Stimulated activated CD4-positive, alpha-beta T cell treated with anti-CD3 and anti-CD28 coated beads, TNF-alpha, amount 100 ng/mL, for 48 hours (primary cell): ENCODE results near the gene DIMT1.
A peak's percentile ranks its signal among the peaks of the same experiment; 100 is the strongest.

ENCODE experiments used
- DNase-seq, 3 donors: peaks; one replicate each; pipeline ENCODE4 v3.0.0-alpha.2; 2020; ENCODE audit warnings: low read depth in 3 of 3

DIMT1 gene

GRCh38 chr5:62371409-62371808 is 32.3 kb downstream of the DIMT1 start:
- no peak for DNase-seq

GRCh38 chr5:62369039-62369438 is 34.7 kb downstream of the DIMT1 start:
- no peak for DNase-seq

DNA sequence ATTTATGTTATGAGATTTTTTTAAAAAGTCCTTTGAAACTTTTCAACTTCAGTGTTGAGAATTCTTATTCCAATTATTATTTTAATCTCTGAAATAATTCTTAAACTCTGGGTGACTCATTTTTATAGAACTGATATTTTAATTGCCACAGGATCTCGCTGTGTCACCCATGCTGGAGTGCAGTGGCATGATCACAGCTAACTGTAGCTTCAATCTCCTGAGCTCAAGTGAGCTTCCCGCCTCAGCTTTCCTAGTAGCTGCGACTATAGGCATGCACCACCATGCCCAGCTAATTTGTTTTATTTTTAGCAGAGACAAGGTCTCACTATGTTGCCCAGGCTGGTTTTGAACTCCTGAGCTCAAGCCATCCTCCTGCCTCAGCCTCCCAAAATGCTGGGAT is 41.0 kb downstream of the DIMT1 start:
- no peak for DNase-seq

- no peak for DNase-seq
Measured at GRCh38 chr5:62354028-62354874, 49.5 kb downstream of the DIMT1 start.

DNA sequence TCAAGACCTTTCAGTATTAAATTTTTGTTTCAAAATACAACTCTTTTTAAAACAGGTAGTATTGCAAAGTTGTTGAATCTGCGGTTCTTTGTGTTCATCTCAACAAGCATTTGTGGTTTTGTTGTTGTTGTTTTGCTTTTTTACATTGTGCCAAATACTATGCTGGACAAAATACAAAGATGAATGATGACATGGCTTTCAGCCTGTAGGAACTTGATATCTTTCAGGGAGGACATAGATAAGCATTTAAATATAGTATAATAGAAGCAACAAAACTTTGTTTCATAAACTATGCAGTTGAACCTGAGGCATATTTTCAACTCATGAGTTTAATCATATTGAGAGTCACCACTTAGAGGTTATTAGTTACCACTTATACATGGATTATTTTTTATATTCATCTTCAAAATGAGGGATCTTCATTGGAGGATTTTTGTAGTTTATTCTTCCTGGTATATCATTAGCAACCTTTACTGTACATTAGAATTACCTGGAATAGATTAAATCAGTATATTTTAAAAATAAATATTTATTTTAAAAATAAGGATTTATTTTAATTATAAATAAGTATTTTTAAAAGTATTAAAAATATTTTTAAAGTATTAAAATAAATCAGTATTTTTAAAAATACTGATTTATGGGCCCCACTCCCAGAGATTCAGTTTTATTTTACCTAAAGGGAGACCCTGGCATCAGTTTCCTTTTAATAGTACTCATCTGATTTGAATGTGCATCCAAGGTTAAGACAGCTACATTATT is 54.8 kb downstream of the DIMT1 start:
- no peak for DNase-seq

GRCh38 chr5:62347928-62348327 is 55.8 kb downstream of the DIMT1 start:
- no peak for DNase-seq

GRCh38 chr5:62346748-62347147 is 57.0 kb downstream of the DIMT1 start:
- no peak for DNase-seq

DNA sequence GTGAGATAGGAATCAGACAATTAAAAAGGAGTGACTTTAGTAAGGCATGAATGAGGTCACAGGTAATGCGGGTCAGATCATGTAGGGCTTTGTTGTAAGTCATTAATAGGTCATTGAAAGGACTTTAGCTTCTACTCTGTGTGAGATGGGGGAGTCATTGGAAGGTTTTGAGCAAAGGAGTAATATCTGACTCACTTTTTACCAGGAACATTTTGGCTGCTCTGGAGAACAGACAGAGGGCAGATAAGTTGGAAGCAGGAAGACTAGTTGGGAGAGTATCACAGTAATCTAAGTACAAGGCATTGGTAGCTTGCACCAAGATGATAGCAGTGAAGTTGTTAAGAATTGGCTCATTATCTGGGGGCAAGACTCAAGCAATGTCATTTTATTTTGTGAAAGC is 60.3 kb downstream of the DIMT1 start:
- DNase-seq, result no peak

DNA sequence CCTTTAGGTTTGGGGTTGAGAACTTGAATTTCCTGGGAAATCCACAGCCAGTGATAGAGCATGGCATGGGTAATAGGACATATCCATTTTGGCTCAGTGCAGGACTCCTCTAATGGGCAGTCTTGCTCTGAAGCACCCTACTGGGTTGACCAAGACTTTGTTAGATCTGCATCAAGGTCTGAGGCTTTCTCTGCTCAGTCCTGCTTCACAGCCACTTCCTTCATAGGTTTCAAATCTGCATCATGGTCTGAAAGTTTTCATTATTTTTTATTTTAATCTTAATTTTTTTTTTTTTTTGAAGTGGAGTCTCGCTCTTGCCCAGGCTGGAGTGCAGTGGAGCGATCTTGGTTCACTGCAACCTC is 61.2 kb downstream of the DIMT1 start:
- DNase-seq, result no peak

DNA sequence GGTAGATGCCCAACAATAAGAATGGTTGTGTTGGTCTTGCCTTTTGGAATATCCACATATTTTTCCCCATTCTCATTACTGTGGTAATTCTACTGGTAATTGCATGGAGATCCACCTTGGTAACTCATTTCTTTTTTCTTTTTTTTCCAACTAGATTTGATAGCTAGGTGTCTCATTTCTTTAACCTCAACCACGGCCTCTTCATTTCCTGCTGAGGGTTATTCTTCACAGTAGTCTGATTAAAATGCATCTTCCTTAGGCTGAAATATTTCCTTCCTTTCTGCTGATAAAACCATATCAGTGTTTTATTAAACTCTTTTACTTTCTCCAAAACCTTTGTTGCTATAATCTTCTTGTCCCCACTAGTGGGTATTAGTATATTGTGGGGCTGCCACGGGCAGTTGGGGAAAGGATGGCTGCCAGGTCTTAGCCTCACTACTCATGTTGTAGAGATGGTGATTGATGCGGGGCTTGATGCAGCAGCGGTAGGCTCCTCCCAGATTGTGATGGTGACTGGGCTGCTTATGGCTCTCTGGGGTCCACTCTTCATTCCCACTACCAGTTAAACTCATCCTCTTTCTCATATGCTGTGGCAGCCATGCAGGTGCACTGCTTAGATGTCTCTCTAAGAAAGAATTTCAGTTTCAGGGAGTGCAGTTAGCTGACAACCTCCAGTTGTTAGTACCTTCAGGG is 61.8 kb downstream of the DIMT1 start:
- peak in 1 of 3 donors; percentile 8 for DNase-seq

- DNase-seq, result no peak
Measured at GRCh38 chr5:62340979-62341378, 62.7 kb downstream of the DIMT1 start.

GRCh38 chr5:62340392-62340791 is 63.3 kb downstream of the DIMT1 start:
- DNase-seq, result no peak
